Trophoblast cell (in vitro differentiated cells and primary cell): ENCODE results near the gene ZPR1.

Experiments
- DNase-seq, 2 donors: peaks; one replicate each; pipeline ENCODE4 v3.0.0-alpha.2; 2016
- H2AFZ ChIP-seq: 2 replicates; pipeline ENCODE4 v1.6.1; 2013; ENCODE audit warnings: low read length, moderate library complexity, mild to moderate bottlenecking; ENCODE audit not compliant: insufficient read depth, poor library complexity
- H2AK5ac ChIP-seq: 2 replicates; pipeline ENCODE4 v1.6.1; 2013; ENCODE audit warnings: mild to moderate bottlenecking, low read length
- H2BK120ac ChIP-seq: 2 replicates; pipeline ENCODE4 v1.6.1; 2013; ENCODE audit warnings: low read length, mild to moderate bottlenecking, moderate library complexity; ENCODE audit not compliant: insufficient read depth, poor library complexity
- H2BK12ac ChIP-seq: 2 replicates; pipeline ENCODE4 v1.6.1; 2013; ENCODE audit warnings: mild to moderate bottlenecking, low read length, moderate library complexity
- H2BK5ac ChIP-seq: 2 replicates; pipeline ENCODE4 v1.6.1; 2013; ENCODE audit warnings: low read length, low read depth, moderate library complexity, mild to moderate bottlenecking; ENCODE audit not compliant: poor library complexity
- H3K14ac ChIP-seq: 2 replicates; pipeline ENCODE4 v1.6.1; 2013; ENCODE audit warnings: mild to moderate bottlenecking, low read length
- H3K18ac ChIP-seq: 2 replicates; pipeline ENCODE4 v1.6.1; 2013; ENCODE audit warnings: mild to moderate bottlenecking, low read length
- H3K23ac ChIP-seq: 2 replicates; pipeline ENCODE4 v1.6.1; 2013; ENCODE audit warnings: low read length
- H3K27ac ChIP-seq: 2 replicates; pipeline ENCODE4 v1.5.1; 2013; ENCODE audit warnings: low read depth, mild to moderate bottlenecking, inconsistent platforms, low read length, moderate library complexity
- H3K27me3 ChIP-seq: 2 replicates; pipeline ENCODE4 v1.6.1; 2013; ENCODE audit warnings: inconsistent platforms, mild to moderate bottlenecking, low read length, moderate library complexity; ENCODE audit not compliant: insufficient read depth
- H3K36me3 ChIP-seq, 2 experiments: 1 replicate in 1 of 2; 2 replicates in 1 of 2; pipeline ENCODE4 v1.6.1; 2013; ENCODE audit warnings: low read length in 2 of 2, mild to moderate bottlenecking in 2 of 2, moderate library complexity in 1 of 2; ENCODE audit not compliant: insufficient read depth in 2 of 2, control insufficient read depth in 1 of 2
- H3K4ac ChIP-seq: 2 replicates; pipeline ENCODE4 v1.6.1; 2013; ENCODE audit warnings: low read depth, mild to moderate bottlenecking, low read length, moderate library complexity
- H3K4me1 ChIP-seq, 2 experiments: 1 replicate in 1 of 2; 2 replicates in 1 of 2; pipeline ENCODE4 v1.6.1; 2013; ENCODE audit warnings: low read length in 2 of 2, mild to moderate bottlenecking in 2 of 2, moderate library complexity in 1 of 2; ENCODE audit not compliant: insufficient read depth in 2 of 2, control insufficient read depth in 1 of 2
- H3K4me2 ChIP-seq: 2 replicates; pipeline ENCODE4 v1.6.1; 2013; ENCODE audit warnings: inconsistent platforms, mild to moderate bottlenecking, low read length, moderate library complexity
- H3K4me3 ChIP-seq: 2 replicates; pipeline ENCODE4 v1.5.1; 2013; ENCODE audit warnings: mild to moderate bottlenecking, low read depth, low read length, inconsistent platforms
- H3K79me1 ChIP-seq: one replicate; pipeline ENCODE4 v1.6.1; 2013; ENCODE audit warnings: low read length
- H3K79me2 ChIP-seq: 2 replicates; pipeline ENCODE4 v1.6.1; 2013; ENCODE audit warnings: low read length, mild to moderate bottlenecking; ENCODE audit not compliant: control insufficient read depth, insufficient read depth, poor library complexity
- H3K9ac ChIP-seq: 2 replicates; pipeline ENCODE4 v1.6.1; 2013; ENCODE audit warnings: mild to moderate bottlenecking, low read length
- H3K9me3 ChIP-seq: 2 replicates; pipeline ENCODE4 v1.6.1; 2013; ENCODE audit warnings: low read depth, mild to moderate bottlenecking, control low read depth, inconsistent platforms, low read length; ENCODE audit not compliant: insufficient read depth
- H4K12ac ChIP-seq: 2 replicates; pipeline ENCODE4 v1.6.1; 2013; ENCODE audit warnings: low read depth, mild to moderate bottlenecking, low read length, moderate library complexity
- H4K8ac ChIP-seq: 2 replicates; pipeline ENCODE4 v1.6.1; 2013; ENCODE audit warnings: low read depth, mild to moderate bottlenecking, low read length, moderate library complexity
- H4K91ac ChIP-seq: one replicate; pipeline ENCODE4 v1.6.1; 2013; ENCODE audit warnings: low read depth, mild to moderate bottlenecking, low read length, moderate library complexity
- WGBS: extraction: QIAGEN DNeasy Blood & Tissue Kit; methylation state at CpG from one replicate; pipeline ENCODE4 v1.1.7; 2013; ENCODE audit warnings: missing lambda C conversion rate; ENCODE audit not compliant: insufficient read length, insufficient coverage; ENCODE audit errors: extremely low coverage; 5-methylcytosine and 5-hydroxymethylcytosine counted together

ZPR1 gene

DNA sequence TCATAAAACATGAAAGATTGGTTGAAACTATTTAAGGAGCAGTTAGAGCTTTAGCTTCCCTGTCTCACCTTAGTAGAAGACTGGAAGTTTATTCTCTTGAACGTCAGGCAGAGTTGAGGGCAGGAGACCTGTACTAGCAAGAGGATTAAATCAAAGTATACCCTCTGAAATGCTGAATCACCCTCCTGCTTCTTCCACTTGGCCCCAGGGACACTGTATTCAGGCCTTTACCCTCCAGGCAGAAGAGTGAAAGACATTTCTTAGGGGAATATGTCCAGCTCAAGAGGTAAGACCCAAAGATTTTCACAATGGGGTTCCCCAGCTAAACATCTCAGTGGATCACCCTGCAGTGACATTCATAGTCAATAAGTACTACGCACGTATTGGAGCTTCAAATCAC lies 23.4 kb upstream of the ZPR1 start:
- H3K27ac ChIP-seq: no peak overlapping the region
- H3K27me3 ChIP-seq: no peaks in the 10 kb centered on the region
- WGBS: no CpG with 5 or more reads among the region's 3 CpGs
- H2BK120ac ChIP-seq: no peak overlapping the region
- no peak overlapping the region for H2BK5ac ChIP-seq
- H3K4me3 ChIP-seq: no peak overlapping the region
- no peaks in the 10 kb centered on the region for H3K79me2 ChIP-seq
- H2AK5ac ChIP-seq: no peak overlapping the region
- H3K4ac ChIP-seq: no peak overlapping the region
- no peaks in the 10 kb centered on the region for H3K36me3 ChIP-seq
- no peak overlapping the region for H2AFZ ChIP-seq
- H3K18ac ChIP-seq: no peak overlapping the region
- H3K23ac ChIP-seq: no peak overlapping the region
- no peaks in the 10 kb centered on the region for H3K79me1 ChIP-seq
- H3K4me1 ChIP-seq: no peaks in the 10 kb centered on the region
- no peak overlapping the region for H4K91ac ChIP-seq
- DNase-seq: peak in 1 of 2 donors; percentile 61
- no peak overlapping the region for H3K4me2 ChIP-seq
- no peak overlapping the region for H4K8ac ChIP-seq
- no peak overlapping the region for H4K12ac ChIP-seq
- H3K9ac ChIP-seq: no peak overlapping the region
- H2BK12ac ChIP-seq: no peak overlapping the region
- no peak overlapping the region for H3K14ac ChIP-seq
- H3K9me3 ChIP-seq: peaks cover 2% of the 10 kb centered on the region

DNA sequence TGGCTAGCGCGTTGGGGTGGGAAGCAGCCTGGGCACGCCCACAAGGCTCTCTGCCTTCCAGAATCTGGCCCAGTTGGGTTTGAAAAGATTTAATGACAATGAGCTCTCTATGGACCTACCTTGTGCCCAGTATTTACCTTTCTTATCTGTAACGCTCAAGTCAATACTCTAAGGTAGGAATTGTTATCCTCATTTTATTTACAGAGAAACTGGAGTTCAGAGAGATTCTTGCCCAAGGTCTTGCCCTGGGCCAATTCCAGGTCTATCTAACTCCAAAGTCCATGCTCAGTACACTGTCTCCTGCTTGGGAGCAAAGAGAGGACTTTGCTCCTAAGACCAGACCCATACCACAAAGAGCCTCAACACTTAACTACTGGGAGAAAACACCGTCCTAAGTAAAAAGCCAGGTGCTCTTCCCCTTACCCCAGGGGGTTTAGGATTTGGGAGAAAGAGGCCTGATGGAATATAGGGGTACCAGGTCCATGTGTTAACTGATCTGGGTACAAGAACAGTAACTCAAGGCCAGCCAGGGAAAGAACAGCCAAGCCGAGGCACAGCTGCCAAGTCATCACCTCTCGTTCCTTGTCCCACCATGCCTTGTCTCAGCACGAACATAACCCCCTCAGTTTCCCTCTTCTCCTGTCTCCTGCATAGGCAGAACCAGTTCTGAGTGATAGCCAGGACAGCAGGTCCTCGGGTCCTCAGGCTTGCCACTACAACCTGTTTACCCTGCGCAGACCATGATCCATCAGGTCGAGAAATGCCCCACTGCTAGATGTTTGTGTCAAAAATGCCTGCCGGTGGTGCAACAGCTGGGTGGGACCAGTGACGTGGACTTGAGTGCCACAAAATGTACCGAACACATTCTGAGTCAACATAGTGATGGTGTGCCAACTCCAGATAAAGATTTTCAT lies 20.7 kb upstream of the ZPR1 start:
- Histone ChIP-seq H4K12ac (no peak overlapping the region), H3K4ac (no peak overlapping the region), H3K27me3 (no peaks in the 10 kb centered on the region), H3K4me1 (no peaks in the 10 kb centered on the region), H4K91ac (peak overlapping the region; percentile 22), H2AFZ (no peak overlapping the region), H3K27ac (no peak overlapping the region), H3K79me1 (no peaks in the 10 kb centered on the region), H2AK5ac (no peak overlapping the region), H3K36me3 (no peaks in the 10 kb centered on the region), H3K18ac (no peak overlapping the region), H3K9ac (no peak overlapping the region), H4K8ac (no peak overlapping the region), H3K23ac (no peak overlapping the region), H3K4me3 (no peak overlapping the region), H2BK120ac (no peak overlapping the region), H2BK5ac (no peak overlapping the region), H3K79me2 (no peaks in the 10 kb centered on the region), H3K9me3 (peaks cover 2% of the 10 kb centered on the region), H3K4me2 (no peak overlapping the region), H2BK12ac (no peak overlapping the region), H3K14ac (no peak overlapping the region)
- DNase-seq: peak; percentile 76 to 94
- WGBS: no CpG with 5 or more reads among the region's 14 CpGs

DNA sequence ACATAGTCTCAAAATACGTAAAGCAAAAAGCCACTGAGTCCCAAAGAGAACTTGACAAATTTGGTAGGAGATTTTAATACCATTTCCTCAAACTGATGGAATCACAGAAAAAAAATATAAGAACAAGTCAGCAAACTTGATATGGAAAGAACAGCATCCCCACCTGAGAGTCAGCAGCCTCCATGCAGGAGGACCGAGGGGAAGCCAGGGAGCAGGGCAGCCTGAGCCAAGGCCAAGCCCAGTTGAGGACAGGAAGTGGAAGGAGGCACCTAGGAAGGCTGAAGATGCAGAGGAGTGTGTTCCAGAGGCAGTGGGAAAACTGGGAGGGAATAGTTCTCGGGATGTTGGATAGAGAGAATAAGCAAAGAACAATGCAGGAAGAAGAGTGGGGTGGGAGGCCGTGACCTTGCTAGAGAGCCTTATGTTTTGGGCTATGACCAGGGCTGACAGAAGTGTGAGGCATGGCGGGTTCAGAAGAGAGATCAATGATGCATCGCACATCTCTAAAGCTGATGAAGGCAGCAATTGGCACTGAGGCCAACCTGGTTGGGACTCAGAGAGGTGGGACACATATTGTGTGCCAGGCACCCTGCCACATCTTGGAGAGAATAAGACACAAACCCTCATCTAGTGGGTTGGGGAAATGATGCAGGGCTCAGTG lies 19.9 kb upstream of the ZPR1 start:
- no peaks in the 10 kb centered on the region for H3K4me1 ChIP-seq
- no CpG with 5 or more reads among the region's 6 CpGs for WGBS
- H3K4ac ChIP-seq: no peak overlapping the region
- no peaks in the 10 kb centered on the region for H3K36me3 ChIP-seq
- H2AFZ ChIP-seq: no peak overlapping the region
- H3K79me1 ChIP-seq: no peaks in the 10 kb centered on the region
- peaks cover 2% of the 10 kb centered on the region for H3K9me3 ChIP-seq
- no peak overlapping the region for H3K4me2 ChIP-seq
- H3K23ac ChIP-seq: no peak overlapping the region
- H2BK5ac ChIP-seq: no peak overlapping the region
- H4K8ac ChIP-seq: no peak overlapping the region
- no peak for DNase-seq
- no peak overlapping the region for H3K27ac ChIP-seq
- H3K27me3 ChIP-seq: no peaks in the 10 kb centered on the region
- H2BK120ac ChIP-seq: no peak overlapping the region
- peak overlapping the region; percentile 58 for H3K4me3 ChIP-seq
- no peak overlapping the region for H3K14ac ChIP-seq
- no peak overlapping the region for H2AK5ac ChIP-seq
- H4K91ac ChIP-seq: no peak overlapping the region
- no peak overlapping the region for H3K18ac ChIP-seq
- no peak overlapping the region for H2BK12ac ChIP-seq
- H3K79me2 ChIP-seq: no peaks in the 10 kb centered on the region
- H4K12ac ChIP-seq: no peak overlapping the region
- H3K9ac ChIP-seq: no peak overlapping the region

DNA sequence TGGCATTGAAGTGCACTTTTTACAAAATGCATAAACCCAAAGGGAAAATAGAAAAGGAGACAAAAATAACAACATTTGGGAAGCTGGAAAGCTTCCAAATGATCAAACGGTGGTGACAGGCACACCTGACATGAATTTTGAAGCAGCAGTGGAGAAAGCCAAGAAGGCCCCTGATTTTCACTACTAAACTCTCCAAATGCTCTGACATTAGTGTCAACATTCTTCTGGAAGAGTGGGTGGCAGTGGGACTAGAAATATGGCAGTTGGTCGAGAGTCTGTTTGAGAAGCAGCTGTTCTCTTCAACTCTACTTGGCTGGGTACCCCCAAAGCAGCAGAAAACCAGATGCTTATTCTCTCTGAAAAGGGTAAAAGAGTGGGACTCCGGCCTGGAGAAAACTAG lies 16.2 kb upstream of the ZPR1 start:
- no peak overlapping the region for H2AFZ ChIP-seq
- H3K9me3 ChIP-seq: peaks cover 2% of the 10 kb centered on the region
- H3K4me1 ChIP-seq: no peaks in the 10 kb centered on the region
- H2BK12ac ChIP-seq: no peak overlapping the region
- no peak overlapping the region for H3K4me2 ChIP-seq
- no peak overlapping the region for H3K27ac ChIP-seq
- H2BK5ac ChIP-seq: no peak overlapping the region
- H3K4me3 ChIP-seq: no peak overlapping the region
- no peaks in the 10 kb centered on the region for H3K36me3 ChIP-seq
- no peak overlapping the region for H4K8ac ChIP-seq
- no peak overlapping the region for H3K18ac ChIP-seq
- no peak overlapping the region for H2AK5ac ChIP-seq
- H3K9ac ChIP-seq: no peak overlapping the region
- no peaks in the 10 kb centered on the region for H3K79me2 ChIP-seq
- no peak overlapping the region for H3K14ac ChIP-seq
- no peak overlapping the region for H4K91ac ChIP-seq
- no peak overlapping the region for H3K4ac ChIP-seq
- H2BK120ac ChIP-seq: no peak overlapping the region
- no peak overlapping the region for H4K12ac ChIP-seq
- H3K79me1 ChIP-seq: no peaks in the 10 kb centered on the region
- no CpG with 5 or more reads among the region's 3 CpGs for WGBS
- H3K27me3 ChIP-seq: no peaks in the 10 kb centered on the region
- no peak overlapping the region for H3K23ac ChIP-seq
- no peak for DNase-seq
